Transverse colon (tissue), 4 donors: ENCODE data around the gene IFI44.

Experiments
- CTCF ChIP-seq, 5 experiments: fragments of 200-600 bp in 3 of 5; fragments of 450-650 bp in 2 of 5; sonication (generic) in 3 of 5; IDR thresholded peaks; 1 replicate in 2 of 5; 2 replicates in 3 of 5; pipeline ENCODE4 v1.5.1; 2016 to 2017; ENCODE audit warnings: antibody characterized with exemption in 5 of 5, inconsistent platforms in 3 of 5, mild to moderate bottlenecking in 2 of 5, moderate library complexity in 1 of 5
- EP300 ChIP-seq: sonication (generic); formaldehyde crosslinking; IDR thresholded peaks from one replicate; pipeline ENCODE4 v1.6.1; 2017; ENCODE audit warnings: antibody characterized with exemption, low read depth
- POLR2AphosphoS5 ChIP-seq, 3 donors: sonication (generic); formaldehyde crosslinking; IDR thresholded peaks; one replicate each; pipeline ENCODE4 v1.6.1; 2016; ENCODE audit warnings: antibody characterized with exemption in 3 of 3

GRCh38 chr1:78647238-78647637 lies 2.4 kb upstream of the IFI44 start:
- TF ChIP-seq CTCF (IDR thresholded peaks at IDR 0.05) (no peak), POLR2AphosphoS5 (IDR thresholded peaks at IDR 0.05) (no peak), EP300 (no peak)
